HEK293 (cell line): ENCODE results near the gene SEMA4D.

ENCODE experiments used
- KLF9 ChIP-seq: fragments of 450-650 bp; formaldehyde crosslinking; IDR thresholded peaks from 2 replicates; pipeline ENCODE4 v1.5.1; 2016; ENCODE audit warnings: missing biosample characterization, missing genetic modification characterization, low read depth
- SP2 ChIP-seq: fragments of 450-650 bp; formaldehyde crosslinking; IDR thresholded peaks from 2 replicates; pipeline ENCODE4 v1.5.1; 2016; ENCODE audit warnings: missing biosample characterization, missing genetic modification characterization
- YY1 ChIP-seq: fragments of 450-650 bp; formaldehyde crosslinking; IDR thresholded peaks from 2 replicates; pipeline ENCODE4 v1.5.1; 2018; ENCODE audit warnings: missing biosample characterization, missing genetic modification characterization
- ZNF114 ChIP-seq: fragments of 450-650 bp; formaldehyde crosslinking; IDR thresholded peaks from 2 replicates; pipeline ENCODE4 v1.5.0; 2017; ENCODE audit warnings: missing biosample characterization, missing genetic modification characterization
- ZNF239 ChIP-seq: fragments of 450-650 bp; formaldehyde crosslinking; IDR thresholded peaks from 2 replicates; pipeline ENCODE4 v1.5.1; 2016; ENCODE audit warnings: missing biosample characterization, missing genetic modification characterization
- ZNF274 ChIP-seq, 2 experiments: fragments of 200-500 bp in 1 of 2; fragments of 450-650 bp in 1 of 2; sonication (Bioruptor generic) in 1 of 2; formaldehyde crosslinking in 1 of 2; IDR thresholded peaks; 2 replicates each; pipeline versions ENCODE4 v1.5.1 to v1.6.1; 2014 to 2016; ENCODE audit warnings: borderline replicate concordance in 1 of 2, inconsistent platforms in 1 of 2, low read length in 1 of 2, missing biosample characterization in 1 of 2, missing genetic modification characterization in 1 of 2
- ZNF324 ChIP-seq: fragments of 450-650 bp; formaldehyde crosslinking; IDR thresholded peaks from 2 replicates; pipeline ENCODE4 v1.5.1; 2016; ENCODE audit warnings: missing biosample characterization, missing genetic modification characterization
- ZNF785 ChIP-seq: fragments of 450-650 bp; formaldehyde crosslinking; IDR thresholded peaks from 2 replicates; pipeline ENCODE4 v1.5.1; 2016; ENCODE audit warnings: missing biosample characterization, missing genetic modification characterization
- TF ChIP-seq, protein P1 (sequence below): fragments of 450-650 bp; formaldehyde crosslinking; IDR thresholded peaks from 2 replicates; pipeline ENCODE4 v1.5.1; 2016; ENCODE audit warnings: missing biosample characterization, missing genetic modification characterization

- no peak for TF ChIP-seq ZNF114 (tag by site-specific recombination)
- no peak for TF ChIP-seq ZNF274 (IDR thresholded peaks at IDR 0.05; ENCODE audit: low read length)
- no peak for TF ChIP-seq ZNF274 (tag by site-specific recombination; IDR thresholded peaks at IDR 0.05; ENCODE audit: borderline replicate concordance)
- no peak for TF ChIP-seq ZNF785
- TF ChIP-seq, protein P1, sequence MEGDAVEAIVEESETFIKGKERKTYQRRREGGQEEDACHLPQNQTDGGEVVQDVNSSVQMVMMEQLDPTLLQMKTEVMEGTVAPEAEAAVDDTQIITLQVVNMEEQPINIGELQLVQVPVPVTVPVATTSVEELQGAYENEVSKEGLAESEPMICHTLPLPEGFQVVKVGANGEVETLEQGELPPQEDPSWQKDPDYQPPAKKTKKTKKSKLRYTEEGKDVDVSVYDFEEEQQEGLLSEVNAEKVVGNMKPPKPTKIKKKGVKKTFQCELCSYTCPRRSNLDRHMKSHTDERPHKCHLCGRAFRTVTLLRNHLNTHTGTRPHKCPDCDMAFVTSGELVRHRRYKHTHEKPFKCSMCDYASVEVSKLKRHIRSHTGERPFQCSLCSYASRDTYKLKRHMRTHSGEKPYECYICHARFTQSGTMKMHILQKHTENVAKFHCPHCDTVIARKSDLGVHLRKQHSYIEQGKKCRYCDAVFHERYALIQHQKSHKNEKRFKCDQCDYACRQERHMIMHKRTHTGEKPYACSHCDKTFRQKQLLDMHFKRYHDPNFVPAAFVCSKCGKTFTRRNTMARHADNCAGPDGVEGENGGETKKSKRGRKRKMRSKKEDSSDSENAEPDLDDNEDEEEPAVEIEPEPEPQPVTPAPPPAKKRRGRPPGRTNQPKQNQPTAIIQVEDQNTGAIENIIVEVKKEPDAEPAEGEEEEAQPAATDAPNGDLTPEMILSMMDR (tag by site-specific recombination) = no peak
- no peak for TF ChIP-seq SP2 (tag by site-specific recombination)
- no peak for TF ChIP-seq ZNF324
- no peak for TF ChIP-seq ZNF239 (tag by site-specific recombination)
- TF ChIP-seq YY1 = no peak
- TF ChIP-seq KLF9 (tag by site-specific recombination) = no peak
Measured at GRCh38 chr9:89409466-89409865, 88.4 kb downstream of the SEMA4D start.
